Body of pancreas (tissue), 4 donors: ENCODE data around the gene HTR1D.
"Not testable (repeated sequence)": the region's sequence is repeated elsewhere in the genome, so short reads cannot be mapped to it uniquely, and the experiment has no call there.

Experiments
- POLR2A ChIP-seq, 3 donors: fragments of 450-650 bp; IDR thresholded peaks; one replicate each; pipeline ENCODE4 v1.6.1; 2016; ENCODE audit warnings: antibody characterized with exemption in 3 of 3, mild to moderate bottlenecking in 2 of 3
- TF ChIP-seq, protein P1 (sequence below), 7 experiments: fragments of 450-650 bp in 4 of 7; fragments of 200-600 bp in 3 of 7; sonication (generic) in 3 of 7; IDR thresholded peaks; one replicate each; pipeline ENCODE4 v1.5.1; 2016 to 2019; ENCODE audit warnings: antibody characterized with exemption in 7 of 7

DNA sequence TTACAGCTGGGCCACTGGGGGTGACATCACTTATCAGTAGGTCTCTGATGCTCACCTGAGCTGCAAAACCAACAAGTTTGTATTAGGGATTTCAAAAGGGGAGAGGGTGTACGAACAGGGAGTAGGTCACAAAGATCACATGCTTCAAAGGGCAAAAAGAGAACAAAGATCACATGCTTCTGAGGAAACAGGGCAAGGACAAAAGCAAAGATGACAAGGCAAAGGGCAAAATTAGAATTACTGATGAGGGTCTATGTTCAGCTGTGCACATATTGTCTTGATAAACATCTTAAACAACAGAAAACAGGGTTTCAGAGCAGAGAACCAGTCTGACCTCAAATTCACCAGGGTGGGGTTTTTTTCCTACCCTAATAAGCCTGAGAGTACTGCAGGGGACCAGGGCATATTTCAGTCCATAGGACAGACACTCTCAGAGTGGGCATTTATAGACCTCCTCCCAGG lies 6.2 kb upstream of the HTR1D start:
- TF ChIP-seq, protein P1, sequence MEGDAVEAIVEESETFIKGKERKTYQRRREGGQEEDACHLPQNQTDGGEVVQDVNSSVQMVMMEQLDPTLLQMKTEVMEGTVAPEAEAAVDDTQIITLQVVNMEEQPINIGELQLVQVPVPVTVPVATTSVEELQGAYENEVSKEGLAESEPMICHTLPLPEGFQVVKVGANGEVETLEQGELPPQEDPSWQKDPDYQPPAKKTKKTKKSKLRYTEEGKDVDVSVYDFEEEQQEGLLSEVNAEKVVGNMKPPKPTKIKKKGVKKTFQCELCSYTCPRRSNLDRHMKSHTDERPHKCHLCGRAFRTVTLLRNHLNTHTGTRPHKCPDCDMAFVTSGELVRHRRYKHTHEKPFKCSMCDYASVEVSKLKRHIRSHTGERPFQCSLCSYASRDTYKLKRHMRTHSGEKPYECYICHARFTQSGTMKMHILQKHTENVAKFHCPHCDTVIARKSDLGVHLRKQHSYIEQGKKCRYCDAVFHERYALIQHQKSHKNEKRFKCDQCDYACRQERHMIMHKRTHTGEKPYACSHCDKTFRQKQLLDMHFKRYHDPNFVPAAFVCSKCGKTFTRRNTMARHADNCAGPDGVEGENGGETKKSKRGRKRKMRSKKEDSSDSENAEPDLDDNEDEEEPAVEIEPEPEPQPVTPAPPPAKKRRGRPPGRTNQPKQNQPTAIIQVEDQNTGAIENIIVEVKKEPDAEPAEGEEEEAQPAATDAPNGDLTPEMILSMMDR (IDR thresholded peaks at IDR 0.05) = not testable (repeated sequence)
- not testable (repeated sequence) for TF ChIP-seq POLR2A (IDR thresholded peaks at IDR 0.05)
